ENCODE results near the gene NET1.
"Not testable (repeated sequence)": the region's sequence is repeated elsewhere in the genome, so short reads cannot be mapped to it uniquely, and the experiment has no call there.

Gene NET1, protein sequence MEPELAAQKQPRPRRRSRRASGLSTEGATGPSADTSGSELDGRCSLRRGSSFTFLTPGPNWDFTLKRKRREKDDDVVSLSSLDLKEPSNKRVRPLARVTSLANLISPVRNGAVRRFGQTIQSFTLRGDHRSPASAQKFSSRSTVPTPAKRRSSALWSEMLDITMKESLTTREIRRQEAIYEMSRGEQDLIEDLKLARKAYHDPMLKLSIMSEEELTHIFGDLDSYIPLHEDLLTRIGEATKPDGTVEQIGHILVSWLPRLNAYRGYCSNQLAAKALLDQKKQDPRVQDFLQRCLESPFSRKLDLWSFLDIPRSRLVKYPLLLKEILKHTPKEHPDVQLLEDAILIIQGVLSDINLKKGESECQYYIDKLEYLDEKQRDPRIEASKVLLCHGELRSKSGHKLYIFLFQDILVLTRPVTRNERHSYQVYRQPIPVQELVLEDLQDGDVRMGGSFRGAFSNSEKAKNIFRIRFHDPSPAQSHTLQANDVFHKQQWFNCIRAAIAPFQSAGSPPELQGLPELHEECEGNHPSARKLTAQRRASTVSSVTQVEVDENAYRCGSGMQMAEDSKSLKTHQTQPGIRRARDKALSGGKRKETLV

DNA sequence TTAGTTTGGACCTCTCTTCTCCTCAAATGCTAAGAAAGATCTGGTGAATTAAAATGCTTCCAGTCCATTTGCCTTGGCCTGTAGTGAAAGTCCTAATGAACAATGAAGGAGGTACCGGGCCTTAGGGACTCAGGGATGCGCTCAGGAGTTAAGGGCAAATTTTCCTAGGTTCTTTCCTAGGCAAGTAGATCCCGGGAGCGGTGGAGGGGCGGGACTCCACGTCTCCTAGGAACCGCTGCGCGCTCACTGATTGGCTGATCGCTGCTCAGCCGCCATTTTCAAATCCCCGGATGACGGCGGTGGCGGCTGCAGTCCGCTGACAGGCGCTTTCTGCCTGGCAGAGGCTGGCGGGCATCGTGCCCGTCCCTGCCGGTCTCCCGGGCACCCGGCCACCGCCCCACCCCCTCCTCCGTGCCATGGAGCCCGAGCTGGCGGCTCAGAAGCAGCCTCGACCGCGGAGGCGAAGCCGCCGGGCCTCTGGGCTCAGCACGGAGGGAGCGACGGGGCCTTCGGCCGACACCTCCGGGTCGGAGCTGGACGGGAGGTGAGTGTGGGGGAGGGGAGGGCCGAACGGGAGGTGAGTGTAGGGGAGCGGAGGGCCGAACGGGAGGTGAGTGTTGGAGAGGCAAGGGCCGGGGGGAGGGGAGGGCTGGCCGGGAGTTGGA is at the start of gene NET1:
Gene NET1, plus strand, starts transcription at position 281 of the 665 bp plus-strand sequence. Its CDS starts 136 bp downstream, at position 417.
- DNase-seq: peak; percentile 93

DNA sequence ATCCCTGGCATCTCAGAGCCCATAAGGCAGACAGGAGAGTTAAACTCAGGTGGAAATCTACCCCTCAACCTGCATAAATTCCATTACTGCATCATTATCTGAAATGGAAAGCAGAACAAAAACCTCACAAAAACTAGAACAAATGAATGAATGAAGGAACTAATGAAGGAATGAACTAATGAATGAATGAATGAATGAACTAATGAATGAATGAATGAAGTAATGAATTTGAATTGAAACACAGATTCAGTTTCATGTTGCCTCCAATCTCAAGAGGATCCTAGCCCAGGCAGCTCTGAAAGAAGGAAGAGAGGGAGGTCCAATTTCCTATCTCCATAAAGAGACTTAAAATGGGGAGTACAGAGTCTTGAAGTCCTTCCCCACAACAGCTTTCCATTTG is 49.5 kb upstream of the NET1 start:
- no peak for DNase-seq

DNA sequence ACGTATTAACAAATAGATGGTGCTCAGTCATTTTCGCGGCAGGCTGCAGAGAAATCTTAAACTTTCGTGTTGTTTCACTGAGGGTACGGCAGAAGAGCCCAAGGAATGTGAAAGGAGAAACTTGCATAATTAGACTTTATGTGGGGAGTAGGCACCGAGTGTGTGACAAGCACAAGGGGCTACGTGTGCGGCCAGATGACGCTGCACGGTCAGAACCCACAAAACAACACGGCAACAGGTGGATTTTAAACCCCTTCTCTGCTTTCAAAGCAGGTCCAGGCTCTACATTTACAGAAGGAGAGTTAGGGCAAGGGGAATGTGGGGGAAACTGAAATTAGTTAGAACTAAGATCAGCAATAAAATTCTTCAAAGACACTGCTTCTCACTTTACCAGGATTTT is 48.0 kb upstream of the NET1 start:
- no peak for DNase-seq

DNA sequence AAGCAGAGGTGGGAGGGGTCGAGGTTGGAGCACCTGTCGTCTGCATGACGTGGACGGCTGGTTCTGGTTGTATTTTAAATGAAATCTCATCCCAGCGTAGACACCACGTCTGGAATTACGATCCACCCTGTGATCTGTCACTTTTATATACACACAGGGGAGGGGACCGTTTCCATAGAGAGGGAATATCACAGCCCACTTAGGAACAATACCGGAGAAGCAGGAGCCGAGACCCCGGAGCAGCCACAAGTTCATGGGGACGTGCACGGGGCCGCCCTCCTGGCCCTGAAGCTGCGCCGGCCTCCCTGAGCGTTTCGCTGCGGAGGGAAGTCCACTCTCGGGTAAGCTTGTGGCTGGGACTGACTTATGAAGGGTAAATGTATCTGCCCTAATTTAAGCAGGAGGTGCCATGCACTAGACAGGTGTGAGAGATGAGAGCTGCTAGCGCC is 47.4 kb upstream of the NET1 start, which contains the start of gene UCN3:
Gene UCN3, plus strand, starts transcription at position 77 of the 449 bp plus-strand sequence. CDS start 8,755 bp downstream, outside the sequence.
- DNase-seq: no peak

DNA sequence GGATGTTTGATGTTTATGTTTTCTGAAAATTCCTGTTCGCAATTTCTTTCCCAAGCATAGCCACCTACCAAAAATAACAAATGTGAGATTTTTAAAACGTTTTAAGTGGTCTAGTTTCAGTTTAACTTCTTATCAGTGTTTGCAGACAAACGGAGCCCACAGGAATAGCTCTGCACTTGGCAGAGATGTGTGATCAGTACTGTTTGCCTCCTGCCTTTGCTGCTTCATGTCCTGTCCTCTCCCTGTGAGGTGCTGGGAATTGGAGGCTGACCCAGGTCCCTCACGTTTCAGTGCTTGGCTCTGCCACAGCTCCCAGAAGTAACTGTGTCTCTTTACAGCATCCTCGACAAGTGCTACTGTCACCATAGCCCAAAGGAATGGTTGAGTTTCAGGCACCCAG is 46.4 kb upstream of the NET1 start:
- DNase-seq: no peak

DNA sequence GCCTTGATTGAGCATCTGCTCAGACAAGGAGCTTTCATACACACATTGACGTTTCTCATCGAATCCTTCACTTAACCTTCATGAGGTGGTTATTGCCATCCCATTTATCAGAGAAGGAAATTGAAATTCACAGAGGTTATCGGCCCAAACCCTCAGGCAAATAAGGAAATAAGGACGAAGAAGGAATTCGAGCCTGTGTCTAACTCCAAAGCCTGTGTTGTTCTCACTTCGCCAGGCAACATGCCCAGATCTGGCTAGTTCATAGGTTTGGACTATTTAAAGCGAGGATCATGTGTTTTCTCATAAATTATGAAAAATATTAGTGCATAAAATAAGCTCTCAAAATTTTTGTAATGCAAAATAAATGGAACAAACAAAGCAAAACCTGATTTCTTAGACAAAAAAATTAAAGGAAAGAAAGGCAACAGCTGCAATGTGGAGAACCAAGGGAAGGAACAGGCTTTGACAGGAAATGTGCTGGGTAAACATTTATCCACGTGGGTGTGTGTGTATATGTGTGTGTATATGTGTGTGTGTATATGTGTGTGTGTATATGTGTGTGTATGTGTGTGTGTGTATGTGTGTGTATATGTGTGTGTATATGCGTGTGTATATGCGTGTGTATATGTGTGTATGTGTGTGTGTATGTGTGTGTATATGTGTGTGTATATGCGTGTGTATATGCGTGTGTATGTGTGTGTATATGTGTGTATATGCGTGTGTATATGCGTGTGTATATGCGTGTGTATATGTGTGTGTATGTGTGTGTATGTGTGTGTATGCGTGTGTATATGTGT is 42.8 kb upstream of the NET1 start:
- DNase-seq: no peak

DNA sequence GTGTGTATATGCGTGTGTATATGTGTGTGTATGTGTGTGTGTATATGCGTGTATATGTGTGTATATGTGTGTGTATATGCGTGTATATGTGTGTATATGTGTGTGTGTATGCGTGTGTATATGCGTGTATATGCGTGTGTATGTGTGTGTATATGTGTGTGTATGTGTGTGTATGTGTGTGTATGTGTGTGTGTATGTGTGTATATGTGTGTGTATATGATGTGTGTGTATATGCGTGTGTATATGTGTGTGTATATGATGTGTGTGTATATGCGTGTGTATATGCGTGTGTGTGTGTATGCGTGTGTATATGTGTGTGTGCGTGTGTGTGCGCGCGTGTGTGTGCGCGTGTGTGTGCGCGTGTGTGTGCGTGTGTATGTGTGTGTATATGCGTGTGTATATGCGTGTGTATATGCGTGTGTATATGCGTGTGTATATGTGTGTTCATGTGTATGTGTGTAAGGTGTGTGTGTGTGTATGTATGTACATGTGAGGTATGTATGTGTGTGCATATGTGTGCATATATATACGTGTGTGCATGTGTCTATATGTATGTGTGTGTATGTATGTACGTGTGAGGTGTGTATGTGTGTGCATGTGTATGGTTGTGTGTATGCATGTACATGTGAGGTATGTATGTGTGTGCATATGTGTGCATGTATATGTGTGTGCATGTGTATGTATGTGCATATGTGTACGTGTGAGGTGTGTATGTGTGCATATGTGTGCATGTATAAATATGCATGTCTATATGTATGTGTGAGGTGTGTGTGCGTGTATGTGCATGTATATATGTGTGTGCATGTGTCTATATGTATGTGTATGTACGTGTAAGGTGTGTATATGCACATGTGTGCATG is 41.6 kb upstream of the NET1 start:
- DNase-seq: no peak

DNA sequence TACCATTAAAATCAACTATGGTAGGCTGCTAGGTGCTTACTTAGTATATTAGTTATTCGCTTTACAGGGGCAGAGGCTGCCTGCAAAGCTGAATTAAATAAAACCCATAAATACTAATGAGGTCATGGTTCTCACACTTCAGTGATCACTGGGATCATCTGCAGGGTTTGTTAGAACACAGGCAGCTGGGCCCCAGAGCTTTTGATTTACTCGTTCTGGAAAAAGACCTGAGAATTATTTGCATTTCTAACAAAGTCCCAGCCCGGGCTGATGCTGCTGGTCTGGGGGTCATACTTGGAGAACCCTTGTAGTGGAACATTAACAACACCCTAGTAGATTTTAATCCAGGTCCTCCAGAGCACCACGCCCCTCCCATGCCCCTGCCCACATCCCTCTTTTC is 39.0 kb upstream of the NET1 start:
- DNase-seq: no peak

DNA sequence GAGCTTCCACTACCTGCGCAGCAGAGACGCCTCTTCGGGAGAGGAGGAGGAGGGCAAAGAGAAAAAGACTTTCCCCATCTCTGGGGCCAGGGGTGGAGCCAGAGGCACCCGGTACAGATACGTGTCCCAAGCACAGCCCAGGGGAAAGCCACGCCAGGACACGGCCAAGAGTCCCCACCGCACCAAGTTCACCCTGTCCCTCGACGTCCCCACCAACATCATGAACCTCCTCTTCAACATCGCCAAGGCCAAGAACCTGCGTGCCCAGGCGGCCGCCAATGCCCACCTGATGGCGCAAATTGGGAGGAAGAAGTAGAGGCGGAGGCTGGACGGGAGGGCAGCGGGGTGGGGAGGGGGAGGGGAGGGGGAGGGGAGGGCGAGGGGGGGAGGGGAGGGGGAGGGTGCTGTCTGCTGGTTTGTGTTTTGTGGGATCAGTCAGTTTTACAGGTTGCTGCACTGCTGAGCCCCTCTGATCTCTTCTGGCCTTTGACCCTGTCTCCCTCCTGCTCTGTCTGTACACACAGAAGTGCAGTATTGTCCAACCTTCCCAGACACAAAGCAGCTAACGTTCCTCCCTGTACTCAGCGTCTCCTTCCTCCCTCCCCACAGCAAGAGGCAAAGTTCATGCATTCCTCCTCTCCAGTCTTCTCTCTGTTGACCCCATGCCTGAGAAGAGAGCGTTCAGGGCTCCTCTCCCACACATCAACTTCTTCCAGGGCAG is 38.3 kb upstream of the NET1 start:
- no peak for DNase-seq

DNA sequence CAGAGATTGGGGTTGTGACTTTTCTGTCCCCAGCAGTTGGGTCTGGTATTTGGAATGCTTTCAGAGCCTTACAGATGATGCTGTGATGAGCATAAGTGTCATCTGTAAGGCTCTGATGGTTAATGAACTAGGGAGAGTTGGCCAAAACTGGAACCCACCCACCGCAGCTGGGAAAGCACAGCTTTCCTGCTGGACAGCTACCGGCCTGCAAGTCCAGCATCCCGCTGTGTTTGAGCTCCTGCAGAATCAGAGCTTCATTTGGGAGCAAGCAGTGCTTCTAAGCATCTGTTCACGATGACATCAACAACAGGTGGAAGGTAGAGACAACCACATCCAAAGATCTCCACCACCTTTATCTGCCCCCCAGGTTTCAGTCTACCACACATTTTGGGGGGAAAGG is 35.9 kb upstream of the NET1 start:
- DNase-seq: peak; percentile 27

DNA sequence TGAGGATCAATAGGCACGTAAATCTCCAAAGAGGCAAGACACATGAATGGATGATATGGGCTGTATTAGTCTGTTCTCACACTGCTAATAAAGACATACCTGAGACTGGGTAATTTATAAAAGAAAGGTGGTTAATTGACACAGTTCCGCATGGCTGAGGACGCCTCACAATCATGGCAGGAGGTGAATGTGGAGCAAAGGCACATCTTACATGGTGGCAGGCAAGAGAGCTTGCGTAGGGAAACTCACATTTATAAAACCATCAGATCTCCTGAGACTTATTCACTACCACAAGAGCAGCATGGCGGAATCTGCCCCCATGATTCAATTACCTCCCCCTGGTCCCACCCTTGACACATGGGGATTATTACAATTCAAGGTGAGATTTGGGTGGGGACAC is 33.2 kb upstream of the NET1 start:
- DNase-seq: not testable (repeated sequence)

DNA sequence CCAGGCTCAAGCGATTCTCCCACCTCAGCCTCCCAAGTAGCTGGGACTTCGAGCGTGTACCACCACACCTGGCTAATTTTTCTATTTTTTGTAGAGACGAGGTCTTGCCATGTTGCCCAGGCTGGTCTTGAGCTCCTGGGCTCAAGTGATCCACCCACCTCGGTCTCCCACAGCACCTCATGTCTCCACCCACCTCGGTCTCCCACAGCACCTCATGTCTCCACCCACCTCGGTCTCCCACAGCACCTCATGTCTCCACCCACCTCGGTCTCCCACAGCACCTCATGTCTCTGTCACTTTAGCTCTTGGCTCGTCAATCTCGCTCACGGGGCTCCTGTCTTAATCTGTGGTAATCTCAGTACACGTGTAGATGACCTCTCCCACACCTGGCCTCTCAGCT is 32.0 kb upstream of the NET1 start:
- not testable (repeated sequence) for DNase-seq

DNA sequence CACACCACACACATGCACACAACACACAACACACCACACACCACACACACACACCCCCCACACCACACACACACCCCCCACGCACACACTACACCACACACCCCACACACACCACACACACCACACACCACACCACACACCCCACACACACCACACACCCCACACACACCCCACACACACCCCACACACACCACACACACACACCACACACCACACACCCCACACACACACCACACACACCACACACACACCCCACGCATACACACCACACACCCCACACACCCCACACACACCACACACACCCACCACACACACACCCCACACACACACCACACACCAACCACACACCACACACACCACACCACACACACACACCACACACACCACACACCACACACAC is 31.2 kb upstream of the NET1 start:
- no peak for DNase-seq

DNA sequence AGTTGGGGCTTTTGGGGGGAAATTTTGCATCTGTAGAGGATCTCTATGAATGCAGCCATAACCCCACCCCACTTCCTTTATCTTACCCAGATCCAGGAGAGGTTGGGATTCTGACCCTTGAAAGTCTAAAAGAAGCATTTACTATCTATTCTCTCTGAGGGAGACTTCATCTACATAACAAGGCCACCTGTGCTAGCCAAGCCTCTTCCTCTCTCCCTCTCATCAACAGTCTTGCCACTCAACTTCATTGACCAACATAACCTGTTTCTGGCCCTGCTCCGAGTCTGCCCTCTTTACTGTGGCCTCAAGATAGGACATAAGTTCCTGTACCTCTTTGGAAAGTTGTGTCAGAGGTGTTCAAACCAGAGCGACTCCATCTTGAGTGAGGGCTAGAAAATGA is 27.1 kb upstream of the NET1 start:
- DNase-seq: no peak

DNA sequence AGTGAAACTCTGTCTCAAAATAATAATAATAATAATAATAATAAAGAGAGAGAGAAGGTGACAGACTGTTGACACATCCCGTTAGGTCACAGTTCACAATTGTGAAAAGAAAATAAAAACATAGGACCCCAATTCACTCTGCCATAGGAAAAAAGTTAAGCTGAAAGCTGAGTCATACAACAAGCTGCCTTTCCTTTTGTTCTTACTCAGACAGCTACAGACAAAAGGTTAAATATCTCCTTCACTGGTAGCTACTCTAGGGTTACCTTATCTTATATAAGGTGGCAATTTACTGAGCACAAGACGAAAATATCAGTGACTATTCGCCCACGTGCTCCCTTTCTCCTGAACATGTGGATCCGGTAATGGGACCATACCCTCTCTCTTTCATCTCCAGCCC is 25.2 kb upstream of the NET1 start:
- DNase-seq: no peak

DNA sequence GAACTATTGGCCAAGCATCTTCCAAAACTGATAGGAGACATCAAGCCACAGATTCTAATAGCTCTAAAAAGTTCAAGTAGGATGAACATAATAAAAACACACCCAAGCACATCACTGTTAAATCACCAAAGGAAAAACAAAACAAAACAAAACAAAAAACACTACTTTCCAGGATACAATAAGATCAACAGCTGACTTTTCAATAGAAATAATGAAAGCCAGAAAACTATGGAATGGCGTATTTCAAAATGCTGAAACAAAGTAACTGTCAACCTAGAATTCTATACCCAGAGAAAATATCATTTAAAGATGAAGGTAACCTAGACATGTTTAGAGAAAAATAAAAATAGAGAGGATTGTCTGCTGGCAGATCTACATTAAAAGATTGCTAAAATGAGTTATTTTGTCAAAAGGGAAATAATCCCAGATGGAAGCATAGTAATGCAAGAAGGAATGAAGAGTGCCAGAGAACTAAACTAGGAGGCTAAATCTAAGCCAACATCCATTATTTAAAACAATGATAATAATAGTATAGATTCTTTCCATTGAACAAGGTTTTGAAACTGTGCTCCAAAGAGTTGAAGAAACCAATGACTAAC is 21.7 kb upstream of the NET1 start:
- DNase-seq: no peak

DNA sequence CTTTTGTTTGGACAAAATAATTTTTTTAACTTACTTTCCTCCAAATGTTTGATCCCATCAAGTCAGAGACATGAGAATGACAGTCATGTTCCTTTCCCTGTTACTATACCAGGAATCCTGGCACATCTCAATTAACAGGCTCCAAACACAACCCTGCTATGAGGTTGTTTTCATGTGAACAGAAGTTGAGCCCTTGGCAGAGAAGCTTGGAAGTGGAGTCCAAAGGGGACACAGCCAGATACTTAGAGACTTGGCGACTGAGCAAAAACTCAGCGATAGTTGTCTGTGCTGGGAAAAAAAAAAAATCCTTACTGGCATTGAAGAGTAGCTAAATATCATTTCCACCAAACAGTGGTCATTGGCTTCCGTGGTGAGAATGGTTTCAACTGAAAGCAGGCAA is 20.6 kb upstream of the NET1 start:
- DNase-seq: no peak

DNA sequence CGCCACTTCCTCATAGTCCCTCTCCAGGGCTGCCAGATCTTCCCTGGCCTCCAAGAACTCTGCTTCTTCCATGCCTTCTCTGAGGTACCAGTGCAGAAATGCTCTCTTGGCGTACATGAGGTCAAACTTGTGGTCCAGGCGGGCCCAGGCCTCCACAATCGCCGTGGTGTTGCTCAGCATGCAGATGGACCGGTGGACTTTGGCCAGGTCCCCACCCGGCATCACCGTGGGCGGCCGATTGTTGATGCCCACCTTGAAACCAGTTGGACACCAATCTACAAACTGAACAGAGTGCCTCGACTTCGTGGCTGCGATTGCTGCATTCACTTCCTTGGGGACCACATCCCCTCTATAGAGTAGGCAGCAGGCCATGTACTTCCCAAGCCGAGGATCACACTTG is 18.8 kb upstream of the NET1 start:
- DNase-seq: no peak

DNA sequence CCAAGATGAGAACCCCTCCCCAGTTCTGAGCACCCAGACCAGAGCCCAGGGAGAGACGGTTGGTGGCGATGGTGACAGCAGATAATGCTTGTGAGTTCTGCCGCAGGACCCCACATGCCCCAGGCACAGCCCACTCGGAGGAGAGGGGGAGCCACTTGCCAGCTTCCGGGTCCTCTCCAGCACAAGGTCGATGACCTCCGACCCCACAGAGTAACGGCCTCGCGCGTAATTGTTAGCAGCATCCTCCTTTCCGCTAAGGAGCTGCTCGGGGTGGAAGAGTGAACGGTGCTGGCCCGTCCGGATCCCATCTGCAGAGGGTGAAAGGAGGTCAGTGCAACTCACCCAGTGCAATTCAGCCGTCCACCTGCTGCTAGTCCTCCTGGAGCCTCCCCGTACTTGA is 17.2 kb upstream of the NET1 start:
- no peak for DNase-seq

DNA sequence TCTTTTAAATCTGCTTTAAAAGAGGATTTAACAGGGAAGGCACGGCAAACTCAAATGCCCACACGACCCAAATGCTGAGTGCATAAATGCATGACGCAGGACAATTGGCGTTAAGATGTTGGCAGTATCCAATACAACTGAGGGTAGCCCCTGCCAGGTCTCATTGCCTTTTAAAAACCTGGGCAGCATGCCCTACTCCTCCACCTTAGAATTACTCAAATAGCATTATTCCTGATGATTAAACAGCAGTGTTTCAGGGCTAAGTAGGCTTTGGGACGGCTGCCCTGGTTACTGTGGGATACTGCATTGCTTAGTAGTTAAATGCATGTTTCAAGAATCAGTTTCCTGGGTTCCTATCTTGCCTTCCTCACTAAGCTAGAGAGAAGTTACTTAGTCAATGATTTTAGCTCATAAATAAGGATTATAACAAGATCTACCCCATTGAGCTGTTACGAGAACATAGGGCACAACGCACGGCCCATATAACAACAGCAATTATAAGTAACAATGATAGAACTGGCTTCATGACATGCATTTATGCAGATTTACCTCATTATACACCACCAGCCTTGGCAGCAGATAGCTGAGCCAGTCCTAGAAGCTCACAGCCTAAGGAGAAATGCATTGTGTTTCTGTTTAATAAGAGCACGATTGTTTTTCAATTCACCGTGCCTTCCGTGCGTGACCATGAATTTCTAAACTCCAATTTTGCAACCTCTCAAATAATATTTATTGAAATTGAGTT is 15.6 kb upstream of the NET1 start:
- no peak for DNase-seq
